ENCODE results near the gene ZNF594.
"Not testable (repeated sequence)": the region's sequence is repeated elsewhere in the genome, so short reads cannot be mapped to it uniquely, and the experiment has no call there.

ZNF594 gene

GRCh38 chr17:5200360-5200759, 8.7 kb upstream of the ZNF594 start:
- no peak for DNase-seq

GRCh38 chr17:5198472-5198871, 6.8 kb upstream of the ZNF594 start:
- no peak for DNase-seq

- no peak for DNase-seq
Measured at GRCh38 chr17:5194346-5194745, 2.7 kb upstream of the ZNF594 start.

GRCh38 chr17:5184288-5184687, 7.4 kb downstream of the ZNF594 start:
- no peak for DNase-seq

GRCh38 chr17:5183410-5183793, 8.3 kb downstream of the ZNF594 start:
- DNase-seq, result no peak

- no peak for DNase-seq
Measured at GRCh38 chr17:5182597-5183409, 8.9 kb downstream of the ZNF594 start.

GRCh38 chr17:5181509-5182305, 10.0 kb downstream of the ZNF594 start:
- no peak for DNase-seq

GRCh38 chr17:5179003-5179402, 12.7 kb downstream of the ZNF594 start:
- DNase-seq, result no peak

GRCh38 chr17:5175027-5175426, 16.6 kb downstream of the ZNF594 start:
- DNase-seq, result not testable (repeated sequence)

- not testable (repeated sequence) for DNase-seq
Measured at GRCh38 chr17:5165791-5166564, 25.7 kb downstream of the ZNF594 start.

GRCh38 chr17:5164436-5164835, 27.2 kb downstream of the ZNF594 start:
- no peak for DNase-seq

- not testable (repeated sequence) for DNase-seq
Measured at GRCh38 chr17:5161793-5162192, 29.9 kb downstream of the ZNF594 start.

GRCh38 chr17:5160702-5161101, 31.0 kb downstream of the ZNF594 start:
- DNase-seq, result not testable (repeated sequence)

- DNase-seq, result not testable (repeated sequence)
Measured at GRCh38 chr17:5146122-5146521, 45.5 kb downstream of the ZNF594 start.

GRCh38 chr17:5142877-5143276, 48.8 kb downstream of the ZNF594 start:
- not testable (repeated sequence) for DNase-seq

GRCh38 chr17:5139458-5139732, 52.3 kb downstream of the ZNF594 start:
- no peak for DNase-seq

- no peak for DNase-seq
Measured at GRCh38 chr17:5138616-5139457, 52.8 kb downstream of the ZNF594 start.

GRCh38 chr17:5138198-5138544, 53.5 kb downstream of the ZNF594 start:
- DNase-seq, result not testable (repeated sequence)

- not testable (repeated sequence) for DNase-seq
Measured at GRCh38 chr17:5137511-5138197, 54.0 kb downstream of the ZNF594 start.

GRCh38 chr17:5136580-5137412, 54.9 kb downstream of the ZNF594 start:
- DNase-seq, result not testable (repeated sequence)

Measured in GOT3 (cell line).